GM18951 (cell line): ENCODE results near the gene ARMC9.
"Not testable (repeated sequence)": the region's sequence is repeated elsewhere in the genome, so short reads cannot be mapped to it uniquely, and the experiment has no call there.

ENCODE experiments used
- POLR2A ChIP-seq: IDR thresholded peaks from 4 replicates; pipeline ENCODE4 v1.6.1; 2011; ENCODE audit warnings: mild to moderate bottlenecking; ENCODE audit not compliant: insufficient read length, insufficient read depth; ENCODE audit errors: extremely low read depth
- in situ Hi-C: fragments of 300-500 bp; cut with MboI; formaldehyde crosslinking; loops from one replicate; pipeline ENCODE4 v1.12.0; 2022; ENCODE audit warnings: low sequenced_read_pairs, mixed read lengths, inconsistent platforms; ENCODE audit not compliant: unreplicated experiment

ARMC9 gene

GRCh38 chr2:231188506-231189170 is 9.8 kb upstream of the ARMC9 start:
- in situ Hi-C loops = no loop called here
- no peak for TF ChIP-seq POLR2A

- in situ Hi-C loops = no loop called here
These were observed 9.3 kb upstream of the ARMC9 start for GRCh38 chr2:231189171-231189530.

GRCh38 chr2:231189571-231190495 is 8.6 kb upstream of the ARMC9 start:
- in situ Hi-C loops = no loop called here
- no peak for TF ChIP-seq POLR2A

More at GRCh38 chr2:231189171-231189530, 9.3 kb upstream of the ARMC9 start:
- no peak for TF ChIP-seq POLR2A

- no peak for TF ChIP-seq POLR2A
- in situ Hi-C loops = no loop called here
These were observed 7.8 kb upstream of the ARMC9 start for GRCh38 chr2:231190531-231191197.

GRCh38 chr2:231191896-231192872 is 6.2 kb upstream of the ARMC9 start:
- TF ChIP-seq POLR2A = no peak
- in situ Hi-C loops = no loop called here

GRCh38 chr2:231193216-231193615 is 5.2 kb upstream of the ARMC9 start:
- TF ChIP-seq POLR2A = no peak
- in situ Hi-C loops = no loop called here

- no peak for TF ChIP-seq POLR2A
- in situ Hi-C loops = no loop called here
These were observed 1.8 kb upstream of the ARMC9 start for GRCh38 chr2:231196592-231196991.

- in situ Hi-C loops = not testable (repeated sequence)
These were observed 1.2 kb upstream of the ARMC9 start for GRCh38 chr2:231197196-231197595.

- no peak for TF ChIP-seq POLR2A
- in situ Hi-C loops = no loop called here
These were observed 633 bp upstream of the ARMC9 start for GRCh38 chr2:231197706-231198290.

- in situ Hi-C loops = no loop called here
- TF ChIP-seq POLR2A = no peak
These were observed 788 bp downstream of the ARMC9 start for GRCh38 chr2:231199219-231199618.

GRCh38 chr2:231200805-231201474 is 2.5 kb downstream of the ARMC9 start:
- in situ Hi-C loops = no loop called here
- TF ChIP-seq POLR2A = no peak

- no peak for TF ChIP-seq POLR2A
These were observed 3.0 kb downstream of the ARMC9 start for GRCh38 chr2:231201475-231201814.

More at GRCh38 chr2:231201475-231201814, 3.0 kb downstream of the ARMC9 start:
- in situ Hi-C loops = no loop called here
